Uterus (tissue), 4 donors: Measurements from ENCODE around the gene KLRC2. TPM values are rescaled to one million over a fixed set of nuclear protein-coding genes. Genes with fewer than 3 reads are reported as not detected.
"Not testable (repeated sequence)": the region's sequence is repeated elsewhere in the genome, so short reads cannot be mapped to it uniquely, and the experiment has no call there.

ENCODE experiments used
- DNase-seq, 2 donors: peaks; one replicate each; pipeline ENCODE4 v3.0.0-alpha.2; 2019 to 2020
- H3K27ac ChIP-seq, 2 donors: fragments of 200-600 bp; sonication (generic); 1 replicate in 1 of 2; 2 replicates in 1 of 2; pipeline ENCODE4 v1.5.1; 2016 to 2018
- H3K27me3 ChIP-seq, 2 donors: fragments of 200-600 bp; sonication (generic); one replicate each; pipeline ENCODE4 v1.5.1; 2018 to 2019; ENCODE audit warnings: control low read depth in 1 of 2
- H3K36me3 ChIP-seq, 2 donors: fragments of 200-600 bp; sonication (generic); one replicate each; pipeline ENCODE4 v1.5.1; 2019; ENCODE audit warnings: control low read depth in 1 of 2
- H3K4me1 ChIP-seq, 2 donors: fragments of 200-600 bp; sonication (generic); one replicate each; pipeline ENCODE4 v1.5.1; 2018 to 2019; ENCODE audit warnings: control low read depth in 1 of 2
- H3K4me3 ChIP-seq, 2 donors: fragments of 200-600 bp; sonication (generic); 1 replicate in 1 of 2; 2 replicates in 1 of 2; pipeline ENCODE4 v1.5.1; 2018 to 2019; ENCODE audit warnings: mild to moderate bottlenecking in 1 of 2
- H3K9me3 ChIP-seq, 2 donors: fragments of 200-600 bp; sonication (generic); one replicate each; pipeline ENCODE4 v1.5.1; 2019; ENCODE audit warnings: control low read depth in 1 of 2
- POLR2A ChIP-seq, 2 donors: fragments of 450-650 bp; IDR thresholded peaks; one replicate each; pipeline ENCODE4 v1.6.1; 2016; ENCODE audit warnings: antibody characterized with exemption in 2 of 2, mild to moderate bottlenecking in 1 of 2, moderate library complexity in 1 of 2
- intact Hi-C: fragments of 100-400 bp; cut with DNase I; formaldehyde crosslinking; loops from one replicate; pipeline ENCODE4 v1.15.1; 2023; ENCODE audit warnings: low total_unique reads
- total RNA-seq, 4 donors: library from RNA; depleted of rRNA in 3 of 4; stranded (reverse); fragments of >200 nt in 3 of 4; gene quantifications; one replicate each; pipeline versions ENCODE4 v1.1.0 to v1.2.4, GENCODE V29; 2014 to 2023
- TF ChIP-seq, protein P1 (sequence below), 4 experiments: fragments of 200-600 bp in 2 of 4; fragments of 450-650 bp in 2 of 4; sonication (generic) in 2 of 4; IDR thresholded peaks; one replicate each; pipeline ENCODE4 v1.5.1; 2016 to 2019; ENCODE audit warnings: antibody characterized with exemption in 4 of 4, mild to moderate bottlenecking in 2 of 4, moderate library complexity in 1 of 4
- donor health status: DM: yes; HTN: yes; CAD: no.

Gene KLRC2
- total RNA-seq = 1 to 10 TPM in 1 of 4 donors, not detected in 3; 2.2 TPM

DNA sequence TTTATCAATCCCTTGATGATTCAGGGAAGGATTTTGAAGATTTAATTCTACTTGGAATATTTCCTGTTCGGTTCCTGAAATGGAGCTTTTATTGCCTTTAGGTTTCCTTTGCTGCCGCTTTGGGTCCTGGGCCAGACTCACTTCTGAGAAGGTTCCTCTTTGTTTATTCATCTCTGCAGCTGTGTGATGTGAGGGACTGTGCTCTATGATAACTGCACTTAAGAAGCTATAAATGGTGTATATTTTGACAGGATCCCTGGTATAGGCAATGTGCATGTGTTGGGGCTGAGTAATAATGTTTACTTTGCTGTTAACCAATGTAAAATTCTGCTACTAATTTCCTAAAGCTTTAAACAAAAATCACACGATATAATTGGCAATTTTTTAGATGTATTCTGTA lies at the start of gene KLRC2:
TSS of gene KLRC2 (minus strand) at position 195 of the 400 bp plus-strand sequence. CDS start at position 171, 24 bp downstream.
- H3K9me3 ChIP-seq, H3K4me3 ChIP-seq, DNase-seq, intact Hi-C loops, H3K27ac ChIP-seq, H3K27me3 ChIP-seq, H3K36me3 ChIP-seq, H3K4me1 ChIP-seq: not testable (repeated sequence)

DNA sequence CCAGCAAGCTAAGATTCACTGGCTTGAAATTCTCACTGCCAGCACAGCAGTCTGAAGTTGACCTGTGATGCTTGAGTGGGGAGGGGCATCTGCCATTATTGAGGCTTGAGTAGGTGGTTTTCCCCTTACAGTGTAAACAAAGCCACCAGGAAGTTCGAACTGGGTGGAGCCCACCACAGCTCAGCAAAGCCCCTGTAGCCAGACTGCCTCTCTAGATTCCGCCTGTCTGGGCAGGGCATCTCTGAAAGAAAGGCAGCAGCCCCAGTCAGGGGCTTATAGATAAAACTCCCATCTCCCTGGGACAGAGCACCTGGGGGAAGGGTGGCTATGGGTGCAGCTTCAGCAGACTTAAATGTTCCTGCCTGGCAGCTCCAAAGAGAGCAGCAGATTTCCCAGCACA lies 46.1 kb upstream of the KLRC2 start:
- H3K9me3 ChIP-seq, H3K4me3 ChIP-seq, intact Hi-C loops, H3K27ac ChIP-seq, DNase-seq, H3K4me1 ChIP-seq, H3K36me3 ChIP-seq, H3K27me3 ChIP-seq: not testable (repeated sequence)

DNA sequence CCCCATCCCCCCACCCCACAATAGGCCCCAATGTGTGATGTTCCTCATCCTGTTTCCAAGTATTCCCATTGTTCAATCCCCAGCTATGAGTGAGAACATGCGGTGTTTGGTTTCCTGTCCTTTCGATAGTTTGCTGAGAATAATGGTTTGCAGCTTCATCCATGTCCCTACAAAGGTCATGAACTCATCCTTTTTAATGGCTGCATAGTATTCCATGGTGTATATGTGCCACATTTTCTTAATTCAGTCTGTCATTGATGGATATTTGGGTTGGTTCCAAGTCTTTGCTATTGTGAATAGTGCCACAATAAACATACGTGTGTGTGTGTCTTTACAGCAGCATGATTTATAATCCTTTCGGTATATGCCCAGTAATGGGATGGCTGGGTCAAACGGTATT lies 37.0 kb upstream of the KLRC2 start:
- H3K4me3 ChIP-seq, intact Hi-C loops, H3K4me1 ChIP-seq, H3K27me3 ChIP-seq, DNase-seq, H3K27ac ChIP-seq, H3K36me3 ChIP-seq, H3K9me3 ChIP-seq: not testable (repeated sequence)

DNA sequence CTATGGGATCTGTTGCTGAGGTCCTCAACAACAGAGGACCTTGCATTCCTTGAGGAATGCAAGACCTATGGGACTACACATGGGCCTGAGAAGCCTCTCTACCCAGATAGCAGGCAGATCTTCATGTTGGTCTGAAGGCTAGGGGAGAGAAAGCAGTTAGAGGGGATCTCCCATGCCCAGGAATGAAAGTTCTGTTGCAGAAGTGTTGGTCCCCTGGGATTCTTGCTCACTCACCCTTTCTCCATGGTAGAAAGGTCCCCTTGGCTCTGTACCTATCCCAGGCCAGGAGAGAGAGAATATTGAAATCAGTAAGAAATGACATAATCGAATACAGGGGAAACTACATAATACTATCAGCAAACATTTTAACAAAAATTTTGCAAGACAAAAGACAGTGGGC lies 33.9 kb upstream of the KLRC2 start:
- no peak for TF ChIP-seq POLR2A (IDR thresholded peaks at IDR 0.05)
- TF ChIP-seq, protein P1, sequence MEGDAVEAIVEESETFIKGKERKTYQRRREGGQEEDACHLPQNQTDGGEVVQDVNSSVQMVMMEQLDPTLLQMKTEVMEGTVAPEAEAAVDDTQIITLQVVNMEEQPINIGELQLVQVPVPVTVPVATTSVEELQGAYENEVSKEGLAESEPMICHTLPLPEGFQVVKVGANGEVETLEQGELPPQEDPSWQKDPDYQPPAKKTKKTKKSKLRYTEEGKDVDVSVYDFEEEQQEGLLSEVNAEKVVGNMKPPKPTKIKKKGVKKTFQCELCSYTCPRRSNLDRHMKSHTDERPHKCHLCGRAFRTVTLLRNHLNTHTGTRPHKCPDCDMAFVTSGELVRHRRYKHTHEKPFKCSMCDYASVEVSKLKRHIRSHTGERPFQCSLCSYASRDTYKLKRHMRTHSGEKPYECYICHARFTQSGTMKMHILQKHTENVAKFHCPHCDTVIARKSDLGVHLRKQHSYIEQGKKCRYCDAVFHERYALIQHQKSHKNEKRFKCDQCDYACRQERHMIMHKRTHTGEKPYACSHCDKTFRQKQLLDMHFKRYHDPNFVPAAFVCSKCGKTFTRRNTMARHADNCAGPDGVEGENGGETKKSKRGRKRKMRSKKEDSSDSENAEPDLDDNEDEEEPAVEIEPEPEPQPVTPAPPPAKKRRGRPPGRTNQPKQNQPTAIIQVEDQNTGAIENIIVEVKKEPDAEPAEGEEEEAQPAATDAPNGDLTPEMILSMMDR (IDR thresholded peaks at IDR 0.05) = no peak
- no peak for DNase-seq
- Histone ChIP-seq H3K9me3 (no peaks in the 10 kb centered on the region), H3K27me3 (no peaks in the 10 kb centered on the region), H3K4me1 (no peaks in the 10 kb centered on the region), H3K4me3 (no peak overlapping the region), H3K27ac (no peak overlapping the region), H3K36me3 (no peaks in the 10 kb centered on the region)
- intact Hi-C loops = no loop called here

DNA sequence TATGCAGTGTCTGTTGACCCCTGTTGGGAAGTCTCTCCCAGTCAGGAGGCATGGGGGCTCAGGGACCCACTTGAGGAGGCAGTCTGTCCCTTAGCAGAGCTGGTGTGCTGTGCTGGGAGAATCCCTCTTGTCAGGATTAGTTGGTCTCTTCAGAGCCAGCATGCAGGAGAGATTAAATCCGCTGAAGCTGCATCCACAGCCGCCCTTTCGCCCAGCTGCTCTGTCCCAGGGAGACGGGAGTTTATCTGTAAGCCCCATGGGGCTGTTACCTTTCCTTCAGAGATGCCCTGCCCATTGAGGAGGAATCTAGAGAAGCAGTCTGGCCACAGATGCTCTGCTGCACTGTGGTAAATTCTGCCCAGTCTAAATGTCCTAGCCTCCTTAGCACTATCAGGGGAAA lies 30.5 kb upstream of the KLRC2 start:
- no peaks in the 10 kb centered on the region for H3K36me3 ChIP-seq
- H3K27ac ChIP-seq = no peak overlapping the region
- H3K27me3 ChIP-seq = no peaks in the 10 kb centered on the region
- no peaks in the 10 kb centered on the region for H3K9me3 ChIP-seq
- TF ChIP-seq POLR2A (IDR thresholded peaks at IDR 0.05) = no peak
- TF ChIP-seq, protein P1 (IDR thresholded peaks at IDR 0.05) = no peak
- H3K4me1 ChIP-seq = no peaks in the 10 kb centered on the region
- no peak overlapping the region for H3K4me3 ChIP-seq
- intact Hi-C loops = no loop called here
- DNase-seq = no peak

DNA sequence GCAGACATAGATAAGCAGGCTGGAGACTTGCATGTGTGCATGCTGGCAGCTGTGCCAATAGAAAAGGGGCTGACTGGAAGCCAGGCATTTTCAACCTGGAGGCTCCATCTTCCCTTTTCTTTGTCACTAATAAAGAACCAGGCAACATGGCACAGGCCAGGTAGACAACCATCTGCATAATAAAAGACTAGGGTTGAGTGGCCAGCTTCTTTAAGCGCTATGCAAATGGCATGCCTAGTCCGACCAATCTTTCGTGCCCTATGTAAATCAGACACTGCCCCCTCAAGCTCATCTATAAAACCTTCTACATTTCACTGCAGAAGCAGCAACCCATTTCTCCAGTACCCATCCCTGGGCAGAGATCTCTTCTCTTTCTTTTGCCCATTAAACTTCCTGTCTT lies 21.9 kb upstream of the KLRC2 start:
- no peaks in the 10 kb centered on the region for H3K4me1 ChIP-seq
- TF ChIP-seq, protein P1 (IDR thresholded peaks at IDR 0.05) = no peak
- TF ChIP-seq POLR2A (IDR thresholded peaks at IDR 0.05) = no peak
- no peaks in the 10 kb centered on the region for H3K9me3 ChIP-seq
- no peak overlapping the region for H3K27ac ChIP-seq
- no peaks in the 10 kb centered on the region for H3K27me3 ChIP-seq
- DNase-seq = no peak
- no peaks in the 10 kb centered on the region for H3K36me3 ChIP-seq
- intact Hi-C loops = no loop called here
- H3K4me3 ChIP-seq = no peak overlapping the region

DNA sequence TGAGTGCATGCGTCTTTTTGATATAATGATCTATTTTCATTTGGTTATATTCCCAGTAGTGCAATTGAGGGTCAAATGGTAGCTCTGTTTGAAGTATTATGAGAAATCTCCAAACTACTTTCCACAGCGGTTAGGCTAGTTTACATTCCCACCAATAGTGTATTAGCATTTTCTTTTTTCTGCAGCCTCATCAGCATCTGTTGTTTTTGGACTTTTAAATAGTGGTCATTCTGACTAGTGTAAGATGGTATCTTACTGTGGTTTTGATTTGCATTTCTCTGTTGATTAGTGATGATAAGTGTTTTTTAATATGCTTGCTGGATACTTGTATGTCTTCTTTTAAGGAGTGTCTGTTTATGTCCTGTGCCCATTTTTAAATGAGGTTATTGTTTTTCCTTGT lies 21.0 kb upstream of the KLRC2 start:
- Histone ChIP-seq H3K27me3 (no peaks in the 10 kb centered on the region), H3K9me3 (no peaks in the 10 kb centered on the region), H3K36me3 (no peaks in the 10 kb centered on the region), H3K27ac (no peak overlapping the region), H3K4me1 (no peaks in the 10 kb centered on the region), H3K4me3 (no peak overlapping the region)
- TF ChIP-seq POLR2A (IDR thresholded peaks at IDR 0.05) = no peak
- TF ChIP-seq, protein P1 (IDR thresholded peaks at IDR 0.05) = no peak
- DNase-seq = no peak
- intact Hi-C loops = no loop called here
